Testis (tissue), 3 donors: ENCODE data around the gene CTU2. TPM values are rescaled to one million over a fixed set of nuclear protein-coding genes. Genes with fewer than 3 reads are reported as not detected.

Experiments
- DNase-seq: peaks from one replicate; pipeline ENCODE4 v3.0.0-alpha.2; 2019
- H3K27ac ChIP-seq, 2 donors: fragments of 200-600 bp; sonication (generic); one replicate each; pipeline ENCODE4 v1.5.1; 2019
- H3K27me3 ChIP-seq: fragments of 200-600 bp; sonication (generic); one replicate; pipeline ENCODE4 v1.5.1; 2019
- H3K36me3 ChIP-seq: fragments of 200-600 bp; sonication (generic); one replicate; pipeline ENCODE4 v1.5.1; 2017; ENCODE audit warnings: low read depth; ENCODE audit errors: missing control alignments
- H3K4me1 ChIP-seq: fragments of 200-600 bp; sonication (generic); one replicate; pipeline ENCODE4 v1.5.1; 2019
- H3K4me3 ChIP-seq, 2 donors: fragments of 200-600 bp; sonication (generic); one replicate each; pipeline ENCODE4 v1.5.1; 2017 to 2019
- H3K9me3 ChIP-seq: fragments of 200-600 bp; sonication (generic); one replicate; pipeline ENCODE4 v1.5.1; 2017
- POLR2A ChIP-seq: fragments of 450-650 bp; IDR thresholded peaks from one replicate; pipeline ENCODE4 v1.6.1; 2017; ENCODE audit warnings: antibody characterized with exemption, mild to moderate bottlenecking, moderate library complexity
- WGBS, 2 donors: methylation state at CpG; one replicate each; pipeline ENCODE4 v1.1.5; 2018; 5-methylcytosine and 5-hydroxymethylcytosine counted together
- intact Hi-C: fragments of 100-400 bp; cut with DNase I; formaldehyde crosslinking; loops from one replicate; pipeline ENCODE4 v1.15.1; 2023; ENCODE audit warnings: low total_unique reads
- polyA plus RNA-seq: library from polyadenylated mRNA; stranded (reverse); fragments of 350-450 nt; fragmentation: Illumina TruSeq; extraction: RNeasy Lipid Tissue Mini Kit (QIAGEN cat#74804); gene quantifications from one replicate; pipeline ENCODE4 v1.2.3, GENCODE V29; 2014; ENCODE audit warnings: low read depth, low replicate concordance; ENCODE audit not compliant: insufficient read depth
- total RNA-seq, 2 donors: library from RNA; depleted of rRNA; stranded (reverse); fragments of >200 nt; gene quantifications; one replicate each; pipeline ENCODE4 v1.2.3, GENCODE V29; 2016
- TF ChIP-seq, protein P1 (sequence below), 3 experiments: fragments of 450-650 bp in 2 of 3; fragments of 200-600 bp in 1 of 3; sonication (generic) in 1 of 3; IDR thresholded peaks; one replicate each; pipeline ENCODE4 v1.5.1; 2016 to 2019; ENCODE audit warnings: antibody characterized with exemption in 3 of 3, mild to moderate bottlenecking in 2 of 3, moderate library complexity in 1 of 3

CTU2 gene
- total and polyA plus RNA-seq, 3 donors from 2014 or later: 19.8 to 25.4 (median 24.8) TPM

DNA sequence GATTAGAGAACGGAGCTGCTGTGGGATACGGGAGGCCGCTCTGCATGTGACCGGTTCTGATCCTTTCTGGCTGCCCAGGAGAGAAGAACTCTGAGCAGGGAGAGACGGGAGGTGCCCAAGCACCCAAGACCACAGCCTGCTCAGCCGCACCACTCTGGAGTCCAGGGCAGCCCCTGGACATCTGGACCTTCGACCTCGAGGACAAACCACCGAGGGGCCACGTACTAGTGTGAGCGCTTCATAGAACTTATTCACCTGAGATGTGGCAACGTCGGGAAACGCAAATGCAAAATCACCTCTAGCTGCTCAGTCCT lies 6.0 kb upstream of the CTU2 start:
- no peak for DNase-seq
- Histone ChIP-seq H3K27me3 (no peaks in the 10 kb centered on the region), H3K4me3 (no peak overlapping the region), H3K36me3 (no peaks in the 10 kb centered on the region), H3K4me1 (peaks cover 16% of the 10 kb centered on the region), H3K9me3 (no peaks in the 10 kb centered on the region), H3K27ac (no peak overlapping the region)
- intact Hi-C loops: no loop called here
- TF ChIP-seq POLR2A: no peak
- TF ChIP-seq, protein P1, sequence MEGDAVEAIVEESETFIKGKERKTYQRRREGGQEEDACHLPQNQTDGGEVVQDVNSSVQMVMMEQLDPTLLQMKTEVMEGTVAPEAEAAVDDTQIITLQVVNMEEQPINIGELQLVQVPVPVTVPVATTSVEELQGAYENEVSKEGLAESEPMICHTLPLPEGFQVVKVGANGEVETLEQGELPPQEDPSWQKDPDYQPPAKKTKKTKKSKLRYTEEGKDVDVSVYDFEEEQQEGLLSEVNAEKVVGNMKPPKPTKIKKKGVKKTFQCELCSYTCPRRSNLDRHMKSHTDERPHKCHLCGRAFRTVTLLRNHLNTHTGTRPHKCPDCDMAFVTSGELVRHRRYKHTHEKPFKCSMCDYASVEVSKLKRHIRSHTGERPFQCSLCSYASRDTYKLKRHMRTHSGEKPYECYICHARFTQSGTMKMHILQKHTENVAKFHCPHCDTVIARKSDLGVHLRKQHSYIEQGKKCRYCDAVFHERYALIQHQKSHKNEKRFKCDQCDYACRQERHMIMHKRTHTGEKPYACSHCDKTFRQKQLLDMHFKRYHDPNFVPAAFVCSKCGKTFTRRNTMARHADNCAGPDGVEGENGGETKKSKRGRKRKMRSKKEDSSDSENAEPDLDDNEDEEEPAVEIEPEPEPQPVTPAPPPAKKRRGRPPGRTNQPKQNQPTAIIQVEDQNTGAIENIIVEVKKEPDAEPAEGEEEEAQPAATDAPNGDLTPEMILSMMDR (IDR thresholded peaks at IDR 0.05): no peak
- WGBS, 2 donors: 79 to 92% methylated on average over 11 to 14 of the region's 14 CpGs

DNA sequence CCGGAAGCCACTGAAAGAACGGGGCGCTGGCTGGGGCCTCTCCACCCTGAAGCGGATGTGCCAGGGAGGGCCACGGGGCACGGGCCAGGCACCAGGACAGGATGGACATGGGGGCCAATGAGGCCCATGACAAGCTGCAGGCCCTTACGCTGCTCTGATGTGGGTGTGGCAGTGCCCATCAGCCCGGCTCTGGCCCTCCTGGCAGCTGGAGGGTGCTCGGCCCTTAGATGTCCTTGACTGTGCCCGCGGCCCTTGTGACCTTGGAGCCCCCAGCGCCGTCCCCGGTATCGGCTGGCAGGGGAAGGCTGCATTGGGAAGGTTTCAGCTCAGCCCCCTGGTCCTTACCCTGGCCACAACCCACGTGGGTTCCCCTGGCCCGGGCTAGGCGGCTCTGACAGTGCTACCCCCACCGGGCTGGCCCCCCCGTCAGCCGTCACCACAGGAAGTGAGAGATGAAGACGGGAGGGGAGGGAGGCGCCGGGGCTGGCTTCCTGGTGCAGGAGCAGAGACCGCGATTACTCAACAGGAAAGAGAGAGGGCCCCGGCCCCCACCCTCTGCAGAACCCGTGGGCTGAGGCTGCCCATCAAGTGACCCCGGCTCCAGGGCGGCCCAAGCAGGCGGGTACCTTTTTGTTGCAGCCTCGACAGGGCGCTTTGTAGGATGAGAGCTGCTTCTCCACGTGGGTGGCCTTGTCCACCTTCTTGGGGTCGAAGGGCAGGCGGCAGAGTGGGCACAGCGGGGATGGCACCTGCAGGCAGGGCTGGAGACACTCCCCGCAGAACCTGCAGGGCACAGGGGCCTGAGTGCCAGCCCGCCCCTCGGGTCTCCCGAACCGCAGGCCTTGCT lies 5.4 kb upstream of the CTU2 start:
- Histone ChIP-seq H3K36me3 (no peaks in the 10 kb centered on the region), H3K4me3 (no peak overlapping the region), H3K9me3 (no peaks in the 10 kb centered on the region), H3K27me3 (no peaks in the 10 kb centered on the region), H3K4me1 (peaks cover 20% of the 10 kb centered on the region), H3K27ac (no peak overlapping the region)
- TF ChIP-seq, protein P1 (IDR thresholded peaks at IDR 0.05): no peak
- TF ChIP-seq POLR2A: no peak
- intact Hi-C loops: no loop called here
- 53 to 65% methylated on average over 23 to 42 of the region's 42 CpGs for WGBS, 2 donors
- DNase-seq: peak; percentile 80

DNA sequence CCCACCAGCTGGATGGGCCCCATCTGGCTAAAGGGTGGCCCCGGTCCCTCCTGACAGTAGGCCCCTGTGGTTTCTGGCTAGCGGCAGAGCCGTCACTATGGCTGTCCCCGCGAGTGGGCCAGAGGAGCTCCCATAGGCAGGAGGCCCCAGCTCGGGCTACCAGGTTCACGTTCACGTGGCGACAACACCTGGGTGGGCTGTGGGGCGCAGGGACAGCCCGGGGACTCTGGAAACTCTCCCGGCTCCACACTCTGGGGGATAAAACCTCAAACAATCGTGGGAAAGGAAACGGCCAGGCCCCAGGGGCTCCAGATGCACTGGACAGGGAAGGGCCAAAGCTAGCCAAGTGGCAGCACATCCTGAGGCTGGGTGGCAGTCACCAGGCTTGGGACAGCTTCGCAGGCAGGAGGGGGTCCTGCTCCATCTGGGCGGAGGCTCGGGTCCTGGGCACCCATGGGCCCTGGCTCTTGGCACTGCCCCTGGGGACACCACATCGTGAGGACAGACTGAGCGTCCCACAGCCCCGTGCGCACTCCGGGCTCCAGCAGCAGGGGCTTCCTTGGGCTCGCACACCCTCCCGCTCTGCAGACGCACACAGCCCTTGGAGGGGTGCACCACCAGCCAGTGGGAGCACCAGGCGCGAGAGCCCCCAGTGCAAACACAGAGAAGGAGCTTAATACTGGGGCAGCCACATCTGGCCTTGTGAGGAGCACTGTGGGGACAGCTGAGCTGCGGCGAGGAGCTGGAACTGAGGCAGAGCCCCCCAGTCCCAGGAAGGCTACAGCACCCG lies 4.5 kb upstream of the CTU2 start:
- DNase-seq: no peak
- WGBS, 2 donors: 84 to 87% methylated on average over 16 to 30 of the region's 30 CpGs
- H3K4me1 ChIP-seq: peaks cover 21% of the 10 kb centered on the region
- intact Hi-C loops: no loop called here
- no peak overlapping the region for H3K4me3 ChIP-seq
- no peaks in the 10 kb centered on the region for H3K36me3 ChIP-seq
- TF ChIP-seq, protein P1 (IDR thresholded peaks at IDR 0.05): no peak
- TF ChIP-seq POLR2A: no peak
- no peaks in the 10 kb centered on the region for H3K27me3 ChIP-seq
- no peaks in the 10 kb centered on the region for H3K9me3 ChIP-seq
- no peak overlapping the region for H3K27ac ChIP-seq

DNA sequence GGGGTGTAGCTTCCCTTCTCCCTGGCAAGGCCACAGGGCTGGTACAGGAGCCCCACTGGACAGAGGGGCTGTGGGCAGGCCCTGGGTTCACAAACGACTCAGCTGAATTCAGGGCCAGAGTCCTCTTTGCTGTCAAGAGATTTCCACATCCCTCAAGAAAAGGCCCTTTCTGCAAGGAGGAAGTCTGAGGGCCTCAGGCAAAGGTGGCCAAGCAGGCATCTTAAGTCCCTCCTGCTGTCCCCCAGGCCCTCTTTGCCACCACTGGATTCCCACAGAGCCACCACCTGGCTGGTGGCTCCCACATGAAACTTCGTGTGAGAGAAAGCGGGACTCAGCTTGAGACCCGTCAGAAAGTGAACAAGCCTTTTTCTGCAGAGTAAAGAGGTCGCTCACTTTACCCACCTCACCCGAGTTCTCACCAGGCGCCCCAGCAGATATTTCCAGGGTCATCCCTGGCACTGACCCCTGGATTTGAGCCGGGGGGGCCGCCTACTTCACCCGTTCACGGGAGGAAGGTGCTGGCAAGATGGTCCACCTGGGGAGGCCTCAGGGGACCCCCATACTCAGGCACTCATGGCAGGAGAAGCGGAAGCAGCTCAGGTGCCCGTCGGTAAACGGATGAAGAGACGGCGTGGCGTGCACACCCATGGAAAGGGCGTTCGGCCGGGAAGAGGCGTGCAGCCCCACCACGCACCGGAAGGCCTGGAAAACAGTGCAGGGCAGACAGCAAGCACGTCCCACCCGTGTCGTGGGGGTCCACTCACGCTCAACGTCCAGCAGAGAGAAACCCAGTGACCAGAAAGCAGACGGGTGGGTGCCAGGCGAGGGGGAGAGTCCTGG lies 3.7 kb upstream of the CTU2 start:
- 86 to 89% methylated on average over 31 of the region's 31 CpGs for WGBS, 2 donors
- no peak for DNase-seq
- Histone ChIP-seq H3K27ac (no peak overlapping the region), H3K9me3 (no peaks in the 10 kb centered on the region), H3K27me3 (no peaks in the 10 kb centered on the region), H3K36me3 (no peaks in the 10 kb centered on the region), H3K4me1 (peaks cover 28% of the 10 kb centered on the region), H3K4me3 (no peak overlapping the region)
- TF ChIP-seq POLR2A: no peak
- TF ChIP-seq, protein P1 (IDR thresholded peaks at IDR 0.05): no peak
- intact Hi-C loops: no loop called here
